Esophagus (tissue), 2 donors: ENCODE measurements around the gene CTDNEP1. TPM values are rescaled to one million over a fixed set of nuclear protein-coding genes. Genes with fewer than 3 reads are reported as not detected.

ENCODE experiments used
- H3K27ac ChIP-seq, 2 donors: one replicate each; pipeline ENCODE4 v1.5.1; 2013; ENCODE audit warnings: low read depth in 2 of 2, mild to moderate bottlenecking in 2 of 2, inconsistent platforms in 1 of 2, low read length in 1 of 2, moderate library complexity in 1 of 2
- H3K27me3 ChIP-seq, 2 donors: one replicate each; pipeline ENCODE4 v1.6.1; 2013; ENCODE audit warnings: low read length in 2 of 2, control low read depth in 1 of 2, mild to moderate bottlenecking in 1 of 2; ENCODE audit not compliant: insufficient read depth in 2 of 2, control insufficient read depth in 1 of 2
- H3K36me3 ChIP-seq, 2 donors: one replicate each; pipeline ENCODE4 v1.6.1; 2013; ENCODE audit warnings: low read length in 1 of 2; ENCODE audit not compliant: control insufficient read depth in 2 of 2, insufficient read depth in 2 of 2
- H3K4me1 ChIP-seq, 2 donors: one replicate each; pipeline ENCODE4 v1.6.1; 2013; ENCODE audit warnings: low read length in 1 of 2; ENCODE audit not compliant: control insufficient read depth in 2 of 2, insufficient read depth in 2 of 2
- H3K4me3 ChIP-seq, 2 donors: one replicate each; pipeline ENCODE4 v1.5.1; 2013; ENCODE audit warnings: low read length in 2 of 2, mild to moderate bottlenecking in 2 of 2, low read depth in 1 of 2, moderate library complexity in 1 of 2
- H3K9me3 ChIP-seq, 2 donors: one replicate each; pipeline ENCODE4 v1.6.1; 2013; ENCODE audit warnings: mild to moderate bottlenecking in 2 of 2, low read depth in 1 of 2, low read length in 1 of 2, moderate library complexity in 1 of 2; ENCODE audit not compliant: control insufficient read depth in 2 of 2, insufficient read depth in 1 of 2
- WGBS, 2 donors: extraction: QIAGEN DNeasy Blood & Tissue Kit; methylation state at CpG; one replicate each; pipeline ENCODE4 v1.1.7; 2013; 5-methylcytosine and 5-hydroxymethylcytosine counted together
- polyA plus RNA-seq, 2 donors: library from polyadenylated mRNA; stranded (reverse); fragments of 200-250 nt; gene quantifications; one replicate each; pipeline ENCODE4 v1.2.3, GENCODE V29; 2013
- donor health status: healthy with polysubstance abuse.
- donor health status: Bipolar disorder and iron deficiency.

Gene CTDNEP1
- polyA plus RNA-seq, 2 donors: 42.4 to 58.5 TPM

DNA sequence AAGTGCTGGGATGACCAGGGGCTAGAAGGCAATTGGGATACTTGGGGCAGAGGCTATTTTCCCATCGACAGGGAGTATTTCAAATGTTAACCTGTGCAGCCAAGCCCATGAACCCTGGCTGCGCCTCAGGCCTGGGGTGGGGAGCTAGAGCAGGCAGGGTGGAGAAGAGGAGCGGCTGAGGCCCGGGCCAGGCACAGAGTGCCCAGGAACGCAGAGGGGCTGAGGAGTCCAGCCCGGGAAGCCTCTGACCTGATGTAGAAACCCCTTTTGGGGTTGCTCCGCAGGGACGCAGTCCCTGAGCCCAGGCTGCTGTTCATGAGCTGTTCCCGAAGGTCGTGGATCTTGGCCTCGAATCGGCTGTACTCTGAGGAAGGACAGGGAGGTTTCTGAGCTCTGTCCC is 55.6 kb downstream of the CTDNEP1 start:
- Histone ChIP-seq H3K36me3 (peaks cover 0 to 10% of the 10 kb centered on the region in 2 donors), H3K9me3 (no peaks in the 10 kb centered on the region), H3K4me1 (no peaks in the 10 kb centered on the region), H3K27me3 (no peaks in the 10 kb centered on the region), H3K27ac (no peak overlapping the region), H3K4me3 (no peak overlapping the region)
- WGBS, 2 donors: 92 to 95% methylated on average over 12 of the region's 12 CpGs

Other genes starting within 250 kb of the CTDNEP1 start
- 100 to 1,000 TPM; 216 to 253 TPM for gene RNASEK, start 239.1 kb downstream of the CTDNEP1 start, polyA plus RNA-seq
- 1 to 10 TPM; 1.5 to 1.8 TPM for gene BCL6B, start 228.7 kb downstream of the CTDNEP1 start, polyA plus RNA-seq
- 1 to 10 TPM; 4.8 TPM for gene SLC16A13, start 215.7 kb downstream of the CTDNEP1 start, polyA plus RNA-seq
- 1 to 10 TPM; 1.9 to 2.3 TPM for gene SLC16A11, start 207.6 kb downstream of the CTDNEP1 start, polyA plus RNA-seq
- gene CLEC10A, start 171.5 kb downstream of the CTDNEP1 start, polyA plus RNA-seq: 1 to 10 TPM; 1.7 to 6.0 TPM
- gene ASGR2, start 136.9 kb downstream of the CTDNEP1 start, polyA plus RNA-seq: under 1 TPM; 0.24 to 1.00 TPM
- 1 to 10 TPM in 1 of 2 donors, under 1 TPM in 1; 0.84 to 2.0 TPM for gene ASGR1, start 72.4 kb downstream of the CTDNEP1 start, polyA plus RNA-seq
- 10 to 100 TPM in 1 of 2 donors, 1 to 10 TPM in 1; 3.2 to 11.8 TPM for gene DLG4, start 31.9 kb downstream of the CTDNEP1 start, polyA plus RNA-seq
- 100 to 1,000 TPM; 484 to 979 TPM for gene ACADVL, start 31.8 kb downstream of the CTDNEP1 start, polyA plus RNA-seq
- 10 to 100 TPM; 20.8 to 32.2 TPM for gene DVL2, start 17.2 kb downstream of the CTDNEP1 start, polyA plus RNA-seq
- 10 to 100 TPM; 22.4 to 29.6 TPM for gene PHF23, start 12.3 kb downstream of the CTDNEP1 start, polyA plus RNA-seq
- gene GABARAP, start 9.3 kb downstream of the CTDNEP1 start, polyA plus RNA-seq: 100 to 1,000 TPM; 354 to 393 TPM
- 10 to 100 TPM; 14.7 to 39.0 TPM for gene ELP5, start 481 bp upstream of the CTDNEP1 start, polyA plus RNA-seq
- 100 to 1,000 TPM; 271 to 275 TPM for gene CLDN7, start 10.7 kb upstream of the CTDNEP1 start, polyA plus RNA-seq
- gene SLC2A4, start 30.0 kb upstream of the CTDNEP1 start, polyA plus RNA-seq: 1 to 10 TPM; 5.4 to 7.6 TPM
- gene YBX2, start 42.9 kb upstream of the CTDNEP1 start, polyA plus RNA-seq: 10 to 100 TPM in 1 of 2 donors, 1 to 10 TPM in 1; 2.8 to 13.0 TPM
- gene EIF5A, start 55.9 kb upstream of the CTDNEP1 start, polyA plus RNA-seq: 100 to 1,000 TPM; 597 to 599 TPM
- gene GPS2, start 63.6 kb upstream of the CTDNEP1 start, polyA plus RNA-seq: 10 to 100 TPM; 54.5 to 56.5 TPM
- 10 to 100 TPM; 15.7 to 32.1 TPM for gene NEURL4, start 77.6 kb upstream of the CTDNEP1 start, polyA plus RNA-seq
- 1 to 10 TPM; 5.3 to 9.7 TPM for gene ACAP1, start 84.8 kb upstream of the CTDNEP1 start, polyA plus RNA-seq
- 10 to 100 TPM; 39.3 to 75.9 TPM for gene KCTD11, start 100.4 kb upstream of the CTDNEP1 start, polyA plus RNA-seq
- gene TMEM95, start 103.4 kb upstream of the CTDNEP1 start, polyA plus RNA-seq: under 1 TPM in 1 of 2 donors, not detected in 1; 0.18 TPM
- 1 to 10 TPM; 6.1 to 9.3 TPM for gene TNK1, start 129.4 kb upstream of the CTDNEP1 start, polyA plus RNA-seq
- 10 to 100 TPM; 24.7 to 31.0 TPM for gene PLSCR3, start 142.8 kb upstream of the CTDNEP1 start, polyA plus RNA-seq
- gene TMEM256, start 152.4 kb upstream of the CTDNEP1 start, polyA plus RNA-seq: 100 to 1,000 TPM; 105 to 158 TPM
- 1 to 10 TPM; 4.2 to 5.5 TPM for gene NLGN2, start 156.1 kb upstream of the CTDNEP1 start, polyA plus RNA-seq
- gene SPEM1, start 168.6 kb upstream of the CTDNEP1 start, polyA plus RNA-seq: not detected
- not detected for gene SPEM2, start 173.9 kb upstream of the CTDNEP1 start, polyA plus RNA-seq
- not detected for gene SPEM3, start 177.1 kb upstream of the CTDNEP1 start, polyA plus RNA-seq
- gene TMEM102, start 183.7 kb upstream of the CTDNEP1 start, polyA plus RNA-seq: 1 to 10 TPM; 6.8 to 9.8 TPM
- 10 to 100 TPM in 1 of 2 donors, 1 to 10 TPM in 1; 5.6 to 16.5 TPM for gene FGF11, start 187.8 kb upstream of the CTDNEP1 start, polyA plus RNA-seq
- gene CHRNB1, start 193.3 kb upstream of the CTDNEP1 start, polyA plus RNA-seq: 1 to 10 TPM; 7.0 to 7.4 TPM
- gene ZBTB4, start 227.9 kb upstream of the CTDNEP1 start, polyA plus RNA-seq: 10 to 100 TPM; 15.5 to 19.1 TPM
- gene SLC35G6, start 229.7 kb upstream of the CTDNEP1 start, polyA plus RNA-seq: under 1 TPM in 1 of 2 donors, not detected in 1; 0.01 TPM
- 10 to 100 TPM; 33.8 to 56.6 TPM for gene POLR2A, start 232.6 kb upstream of the CTDNEP1 start, polyA plus RNA-seq